ENCODE measurements around the gene LPP. TPM values are rescaled to one million over a fixed set of nuclear protein-coding genes. Genes with fewer than 3 reads are reported as not detected.

The LPP gene
- total and polyA plus RNA-seq, 2 of the 4 experiments (the other 2 are of a cell fraction), result 16.0 to 130 TPM

GRCh38 chr3:188747489-188747888 is 593.5 kb downstream of the LPP start:
- no peak overlapping the region for H3K4me3 ChIP-seq (ENCODE audit: insufficient read depth, low read depth, low read length)
- no peak overlapping the region for H2AFZ ChIP-seq (replicated peaks; ENCODE audit: low read length, poor library complexity)
- H4K5ac ChIP-seq (ENCODE audit: low read depth, low read length), result no peak overlapping the region
- H3K36me3 ChIP-seq (ENCODE audit: control insufficient read depth, insufficient read depth, low read length), result peaks cover 2% of the 10 kb centered on the region; the same call in 1 of the 2 replicates
- peak; percentile 56; the same call in 1 of the 2 replicates for ATAC-seq (ENCODE audit: low read depth)
- no TSS peak for BruUV-seq (replicated peaks)
- DNase-seq, result no peak
- in situ Hi-C loops (cut with MboI; ENCODE audit: low sequenced_read_pairs), result no loop called here
- H3K4me2 ChIP-seq (ENCODE audit: low read depth, low read length), result no peak overlapping the region
- H3K27me3 ChIP-seq (ENCODE audit: control insufficient read depth, insufficient read depth, low read length), result no peaks in the 10 kb centered on the region
- H2AK9ac ChIP-seq (replicated peaks; ENCODE audit: low read depth, low read length, poor library complexity), result no peak overlapping the region
- no peak overlapping the region for H4K8ac ChIP-seq (ENCODE audit: low read depth in 2 of 2, low read length in 2 of 2)
- H2BK15ac ChIP-seq (ENCODE audit: low read depth, low read length), result no peak overlapping the region
- whole genome bisulfite sequencing, 2 experiments (ENCODE audit: extremely low coverage in 2 of 2, insufficient read length in 1 of 2), result no CpG with 5 or more reads among the region's 3 CpGs
- peaks cover 4% of the 10 kb centered on the region for H3K9me1 ChIP-seq (ENCODE audit: insufficient read depth, low read length)
- H3K14ac ChIP-seq (replicated peaks; ENCODE audit: low read depth, low read length), result no peak overlapping the region
- H3K9me3 ChIP-seq (ENCODE audit: control insufficient read depth, insufficient read depth, low read length), result no peaks in the 10 kb centered on the region
- H3K4me1 ChIP-seq (ENCODE audit: control insufficient read depth, insufficient read depth, low read length), result peaks cover 3% of the 10 kb centered on the region; the same call in 1 of the 2 replicates
- H3K56ac ChIP-seq (ENCODE audit: extremely low read depth, insufficient read depth, low read length), result no peak overlapping the region
- POLR2A ChIA-PET (ENCODE audit: unreplicated experiment), result no interaction called here
- peak overlapping the region; percentile 7; the same call in 1 of the 2 replicates for H3K27ac ChIP-seq (ENCODE audit: insufficient read depth, low read length)
- H4K91ac ChIP-seq (ENCODE audit: insufficient read depth, low read depth, low read length), result no peak overlapping the region
- H3K79me1 ChIP-seq (ENCODE audit: low read depth in 1 of 2, low read length in 2 of 2), result peaks cover 25 to 31% of the 10 kb centered on the region in 2 experiments
- no peak overlapping the region for H2AK5ac ChIP-seq (ENCODE audit: low read depth, low read length)
- intact Hi-C loops (cut with micrococcal nuclease), result no loop called here
- H4K20me1 ChIP-seq (ENCODE audit: insufficient read depth, low read length), result peaks cover 4% of the 10 kb centered on the region; the same call in 1 of the 2 replicates
- H2BK5ac ChIP-seq (ENCODE audit: low read depth, low read length, poor library complexity, severe bottlenecking), result no peak overlapping the region
- no peak overlapping the region for H3K18ac ChIP-seq (ENCODE audit: low read depth, low read length)
- CTCF ChIA-PET, result no interaction called here
- no peak overlapping the region for H2BK20ac ChIP-seq (ENCODE audit: low read depth, low read length)
- TF ChIP-seq MAZ (IDR thresholded peaks at IDR 0.05; ENCODE audit: borderline replicate concordance, low read depth, low read length) (no peak), MAFK (IDR thresholded peaks at IDR 0.05; ENCODE audit: low read depth, low read length) (no peak), ELK1 (IDR thresholded peaks at IDR 0.05; ENCODE audit: borderline replicate concordance, low read depth, low read length) (no peak)
- 0 out of 2 replicates have a peak overlapping the region, but pooled peaks have one; percentile 8 for H3K23ac ChIP-seq (ENCODE audit: low read depth, low read length)
- H3K9ac ChIP-seq (ENCODE audit: low read depth, low read length), result no peak overlapping the region
- dilution Hi-C loops (cut with HindIII; ENCODE audit: low sequenced_read_pairs, unreplicated experiment), result no loop called here
- no peak overlapping the region for H3K4ac ChIP-seq (ENCODE audit: low read depth, low read length)
- no peak overlapping the region for H2BK120ac ChIP-seq (ENCODE audit: low read depth, low read length)
